Spleen (tissue), 7 donors: ENCODE measurements around the gene AGAP3.

Source experiments
- CTCF ChIP-seq, 11 experiments: fragments of 200-600 bp in 7 of 11; fragments of 450-650 bp in 4 of 11; sonication (generic) in 4 of 11; IDR thresholded peaks in 8 of 11; conservative IDR thresholded peaks in 3 of 11; 1 replicate in 7 of 11; 2 replicates in 4 of 11; pipeline versions ENCODE4 v1.4.0 to v1.8.0; 2016 to 2021; ENCODE audit warnings: antibody characterized with exemption in 11 of 11, inconsistent platforms in 4 of 11, mild to moderate bottlenecking in 1 of 11
- POLR2A ChIP-seq, 3 donors: fragments of 450-650 bp; IDR thresholded peaks; one replicate each; pipeline ENCODE4 v1.5.1; 2017; ENCODE audit warnings: antibody characterized with exemption in 3 of 3, mild to moderate bottlenecking in 1 of 3
- POLR2AphosphoS5 ChIP-seq, 3 donors: sonication (generic); formaldehyde crosslinking; IDR thresholded peaks; one replicate each; pipeline ENCODE4 v1.5.1; 2017; ENCODE audit warnings: antibody characterized with exemption in 3 of 3
- donor health status: DM: no; HTN: no; CAD: no; lungs with moderate emphysema.
- donor health status: DM: no; HTN: no; CAD: no.
- donor health status: DM: no; HTN: no; CAD: no.

DNA sequence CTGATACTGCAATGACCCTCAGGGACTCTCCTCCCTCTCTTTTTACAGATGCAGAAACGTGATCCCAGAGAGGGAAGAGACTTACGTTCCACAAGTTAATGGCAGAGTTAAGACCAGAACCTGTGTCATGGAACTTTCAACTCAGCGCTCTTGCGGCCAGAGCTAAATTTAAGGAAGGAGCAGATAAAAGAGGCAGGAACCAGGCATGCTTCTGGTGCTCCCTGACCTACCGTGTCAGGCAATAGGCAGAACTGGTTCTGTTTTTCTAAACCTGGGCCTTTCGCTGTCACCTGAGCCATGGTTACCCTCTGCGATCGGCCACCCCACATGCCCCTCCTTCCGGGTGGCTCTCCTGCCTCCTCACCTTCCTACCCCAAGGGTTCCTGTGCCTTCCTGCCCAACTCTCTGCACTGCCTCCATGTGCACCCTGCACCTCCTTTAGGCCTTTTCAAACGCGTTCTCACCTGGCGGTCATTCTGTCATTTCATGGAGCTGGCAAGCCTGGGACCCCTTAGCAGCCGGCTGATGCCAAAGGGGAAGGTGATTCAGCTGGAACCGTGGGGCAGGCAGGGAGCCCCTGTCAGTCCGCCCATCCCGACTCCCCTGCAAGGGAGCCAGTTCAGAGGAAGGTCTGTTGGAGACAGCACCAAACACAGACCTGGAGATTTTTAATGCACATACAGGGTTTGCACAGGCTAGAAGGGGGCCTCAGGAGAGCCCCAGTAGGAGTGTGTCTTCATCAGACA, 88.9 kb downstream of the AGAP3 start:
- TF ChIP-seq CTCF (IDR thresholded peaks at IDR 0.05 in 8 of 11, conservative IDR thresholded peaks at IDR 0.05 in 3 of 11) = no peak
- TF ChIP-seq POLR2AphosphoS5 (IDR thresholded peaks at IDR 0.05) = no peak
- no peak for TF ChIP-seq POLR2A (IDR thresholded peaks at IDR 0.05)
